Parathyroid adenoma (tissue), 2 donors: ENCODE data around the gene MGA.

Source experiments
- H2AFZ ChIP-seq: fragments of 300-600 bp; sonication (generic); one replicate; pipeline ENCODE4 v1.7.0; 2017; ENCODE audit warnings: antibody characterized with exemption, mild to moderate bottlenecking
- H3K27ac ChIP-seq: fragments of 300-600 bp; sonication (generic); one replicate; pipeline ENCODE4 v1.7.0; 2017
- H3K27me3 ChIP-seq: fragments of 300-600 bp; sonication (generic); one replicate; pipeline ENCODE4 v1.7.0; 2017; ENCODE audit warnings: low read length; ENCODE audit not compliant: control insufficient read depth, insufficient read depth
- H3K36me3 ChIP-seq: fragments of 300-600 bp; sonication (generic); one replicate; pipeline ENCODE4 v1.7.0; 2017; ENCODE audit warnings: low read length; ENCODE audit not compliant: control insufficient read depth, insufficient read depth
- H3K4me1 ChIP-seq: fragments of 300-600 bp; sonication (generic); one replicate; pipeline ENCODE4 v1.7.0; 2017; ENCODE audit warnings: control low read depth
- H3K4me2 ChIP-seq: fragments of 300-600 bp; sonication (generic); one replicate; pipeline ENCODE4 v1.7.0; 2017; ENCODE audit warnings: low read length
- H3K4me3 ChIP-seq: fragments of 300-600 bp; sonication (generic); one replicate; pipeline ENCODE4 v1.7.0; 2017; ENCODE audit warnings: low read depth, low read length
- H3K79me2 ChIP-seq: fragments of 300-600 bp; sonication (generic); one replicate; pipeline ENCODE4 v1.7.0; 2017; ENCODE audit warnings: control low read depth
- H3K9ac ChIP-seq: fragments of 300-600 bp; sonication (generic); one replicate; pipeline ENCODE4 v1.7.0; 2017; ENCODE audit warnings: mild to moderate bottlenecking
- H3K9me3 ChIP-seq: fragments of 300-600 bp; sonication (generic); one replicate; pipeline ENCODE4 v1.7.0; 2017; ENCODE audit warnings: low read length; ENCODE audit not compliant: control insufficient read depth
- TF ChIP-seq, protein P1 (sequence below): fragments of 300-600 bp; sonication (generic); IDR thresholded peaks from one replicate; pipeline ENCODE4 v1.7.0; 2017; ENCODE audit warnings: antibody characterized with exemption, mild to moderate bottlenecking
- donor health status: primary hyperparathyroidism.

MGA gene

GRCh38 chr15:41774062-41774881 lies 114.1 kb downstream of the MGA start, which contains the start of gene MAPKBP1:
Gene MAPKBP1 (plus strand): TSS chr15:41774484. CDS start chr15:41775276, 792 bp downstream.
- H3K4me1 ChIP-seq = peaks cover 3% of the 10 kb centered on the region

DNA sequence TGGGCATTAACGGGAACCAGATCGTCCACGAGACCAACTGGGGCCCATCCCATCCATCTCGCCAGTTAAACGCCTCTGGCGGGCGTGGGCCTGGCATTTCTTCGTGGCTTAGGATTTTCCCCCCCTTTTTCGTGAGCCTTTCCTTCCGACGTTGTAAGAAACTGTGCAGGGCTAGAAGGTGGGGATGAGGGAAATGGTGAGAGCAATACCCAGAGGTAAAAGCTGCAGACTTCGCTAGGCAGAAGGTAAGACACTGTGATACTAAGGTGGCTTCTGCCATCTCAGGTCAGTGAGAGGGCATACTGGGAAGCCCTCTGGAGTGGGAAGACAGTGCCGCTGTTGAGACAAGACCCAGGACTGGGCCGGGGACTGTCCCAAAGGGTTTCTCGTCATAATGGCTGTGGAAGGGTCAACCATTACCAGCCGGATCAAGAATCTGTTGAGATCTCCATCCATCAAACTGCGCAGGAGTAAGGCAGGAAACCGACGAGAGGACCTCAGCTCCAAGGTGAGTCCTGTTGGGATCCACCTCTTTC lies 114.7 kb downstream of the MGA start:
- H3K9ac ChIP-seq = no peak overlapping the region
- TF ChIP-seq, protein P1, sequence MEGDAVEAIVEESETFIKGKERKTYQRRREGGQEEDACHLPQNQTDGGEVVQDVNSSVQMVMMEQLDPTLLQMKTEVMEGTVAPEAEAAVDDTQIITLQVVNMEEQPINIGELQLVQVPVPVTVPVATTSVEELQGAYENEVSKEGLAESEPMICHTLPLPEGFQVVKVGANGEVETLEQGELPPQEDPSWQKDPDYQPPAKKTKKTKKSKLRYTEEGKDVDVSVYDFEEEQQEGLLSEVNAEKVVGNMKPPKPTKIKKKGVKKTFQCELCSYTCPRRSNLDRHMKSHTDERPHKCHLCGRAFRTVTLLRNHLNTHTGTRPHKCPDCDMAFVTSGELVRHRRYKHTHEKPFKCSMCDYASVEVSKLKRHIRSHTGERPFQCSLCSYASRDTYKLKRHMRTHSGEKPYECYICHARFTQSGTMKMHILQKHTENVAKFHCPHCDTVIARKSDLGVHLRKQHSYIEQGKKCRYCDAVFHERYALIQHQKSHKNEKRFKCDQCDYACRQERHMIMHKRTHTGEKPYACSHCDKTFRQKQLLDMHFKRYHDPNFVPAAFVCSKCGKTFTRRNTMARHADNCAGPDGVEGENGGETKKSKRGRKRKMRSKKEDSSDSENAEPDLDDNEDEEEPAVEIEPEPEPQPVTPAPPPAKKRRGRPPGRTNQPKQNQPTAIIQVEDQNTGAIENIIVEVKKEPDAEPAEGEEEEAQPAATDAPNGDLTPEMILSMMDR = no peak
- peak overlapping the region; percentile 75 for H3K27ac ChIP-seq
- H3K9me3 ChIP-seq = no peaks in the 10 kb centered on the region
- H2AFZ ChIP-seq = peak overlapping the region; percentile 74
- H3K4me1 ChIP-seq = peaks cover 3% of the 10 kb centered on the region
- H3K79me2 ChIP-seq = peaks cover 2% of the 10 kb centered on the region
- no peaks in the 10 kb centered on the region for H3K27me3 ChIP-seq
- H3K36me3 ChIP-seq = no peaks in the 10 kb centered on the region
- H3K4me2 ChIP-seq = peak overlapping the region; percentile 94
- peak overlapping the region; percentile 71 for H3K4me3 ChIP-seq

More at GRCh38 chr15:41774062-41774881, 114.1 kb downstream of the MGA start, which contains the start of gene MAPKBP1:
- no peaks in the 10 kb centered on the region for H3K36me3 ChIP-seq
- H3K79me2 ChIP-seq = peaks cover 2% of the 10 kb centered on the region
- H3K27ac ChIP-seq = peak within 1 kb of the TSS; percentile 75
- H3K27me3 ChIP-seq = no peaks in the 10 kb centered on the region
- H3K4me3 ChIP-seq = peak within 1 kb of the TSS; percentile 71
- H3K9me3 ChIP-seq = no peaks in the 10 kb centered on the region
- no peak within 1 kb of the TSS for H3K9ac ChIP-seq
- peak within 1 kb of the TSS; percentile 74 for H2AFZ ChIP-seq
- H3K4me2 ChIP-seq = peak within 1 kb of the TSS; percentile 94
- TF ChIP-seq, protein P1 = peak; percentile 58

GRCh38 chr15:41775651-41776050 lies 115.4 kb downstream of the MGA start:
- TF ChIP-seq, protein P1 = no peak
- Histone ChIP-seq H3K4me1 (peaks cover 3% of the 10 kb centered on the region), H3K9me3 (no peaks in the 10 kb centered on the region), H2AFZ (no peak overlapping the region), H3K4me2 (peak overlapping the region; percentile 94), H3K4me3 (peak overlapping the region; percentile 71), H3K36me3 (no peaks in the 10 kb centered on the region), H3K27ac (no peak overlapping the region), H3K9ac (no peak overlapping the region), H3K27me3 (no peaks in the 10 kb centered on the region), H3K79me2 (peaks cover 2% of the 10 kb centered on the region)

DNA sequence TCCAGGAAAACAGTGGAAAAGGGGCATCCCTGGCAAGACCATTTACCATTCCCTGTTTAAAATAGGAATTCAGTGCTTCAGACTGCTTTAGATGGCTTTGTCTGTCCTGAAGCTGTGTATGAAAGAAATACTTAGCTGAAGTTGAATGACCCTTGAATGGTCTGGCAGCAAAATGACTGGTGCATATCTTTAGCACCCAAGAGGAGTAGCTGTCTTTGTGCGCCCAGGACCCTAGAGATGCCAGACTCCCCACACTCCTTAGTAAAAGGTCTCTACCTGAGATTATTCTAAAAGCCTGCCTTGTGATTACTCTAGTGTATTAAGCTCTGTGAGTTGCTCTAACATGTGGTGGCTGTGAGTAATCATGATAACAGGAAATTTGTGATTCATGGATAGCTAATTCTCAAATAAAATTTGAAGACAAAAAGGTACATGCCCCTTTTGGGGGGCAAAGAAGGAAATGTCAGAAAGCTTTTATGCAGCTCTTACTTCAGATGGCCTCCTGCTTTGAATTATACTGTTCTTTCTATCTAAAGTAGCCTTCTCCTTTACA lies 117.3 kb downstream of the MGA start:
- no peaks in the 10 kb centered on the region for H3K9me3 ChIP-seq
- TF ChIP-seq, protein P1 = no peak
- no peak overlapping the region for H3K27ac ChIP-seq
- H3K36me3 ChIP-seq = no peaks in the 10 kb centered on the region
- no peaks in the 10 kb centered on the region for H3K27me3 ChIP-seq
- H3K79me2 ChIP-seq = peaks cover 9% of the 10 kb centered on the region
- no peak overlapping the region for H3K4me3 ChIP-seq
- H3K4me1 ChIP-seq = peaks cover 3% of the 10 kb centered on the region
- no peak overlapping the region for H3K4me2 ChIP-seq
- H3K9ac ChIP-seq = no peak overlapping the region
- no peak overlapping the region for H2AFZ ChIP-seq
